Measurements from ENCODE around the gene TRIM44.
"Not testable (repeated sequence)": the region's sequence is repeated elsewhere in the genome, so short reads cannot be mapped to it uniquely, and the experiment has no call there.

Gene TRIM44

GRCh38 chr11:35715677-35716076 lies 53.1 kb downstream of the TRIM44 start:
- not testable (repeated sequence) for DNase-seq

GRCh38 chr11:35717043-35717442 lies 54.5 kb downstream of the TRIM44 start:
- no peak for DNase-seq

GRCh38 chr11:35717520-35717919 lies 54.9 kb downstream of the TRIM44 start:
- DNase-seq = no peak

GRCh38 chr11:35721651-35722282 lies 59.2 kb downstream of the TRIM44 start:
- no peak for DNase-seq

- DNase-seq = no peak
Measured at GRCh38 chr11:35722641-35723040, 60.1 kb downstream of the TRIM44 start.

- DNase-seq = no peak
Measured at GRCh38 chr11:35723493-35723892, 60.9 kb downstream of the TRIM44 start.

- DNase-seq = no peak
Measured at GRCh38 chr11:35723913-35724312, 61.3 kb downstream of the TRIM44 start.

- DNase-seq = no peak
Measured at GRCh38 chr11:35725885-35726284, 63.3 kb downstream of the TRIM44 start.

- no peak for DNase-seq
Measured at GRCh38 chr11:35727140-35727539, 64.6 kb downstream of the TRIM44 start.

- no peak for DNase-seq
Measured at GRCh38 chr11:35730254-35730653, 67.7 kb downstream of the TRIM44 start.

GRCh38 chr11:35734669-35735410 lies 72.3 kb downstream of the TRIM44 start:
- DNase-seq = no peak

- DNase-seq = no peak
Measured at GRCh38 chr11:35735411-35735810, 72.8 kb downstream of the TRIM44 start.

GRCh38 chr11:35735903-35736302 lies 73.3 kb downstream of the TRIM44 start:
- DNase-seq = no peak

- DNase-seq = no peak
Measured at GRCh38 chr11:35736952-35737351, 74.4 kb downstream of the TRIM44 start.

- no peak for DNase-seq
Measured at GRCh38 chr11:35740061-35740799, 77.7 kb downstream of the TRIM44 start.

- no peak for DNase-seq
Measured at GRCh38 chr11:35742707-35743454, 80.3 kb downstream of the TRIM44 start.

- no peak for DNase-seq
Measured at GRCh38 chr11:35746356-35747153, 84.0 kb downstream of the TRIM44 start.

GRCh38 chr11:35747668-35748067 lies 85.1 kb downstream of the TRIM44 start:
- no peak for DNase-seq

- DNase-seq = no peak
Measured at GRCh38 chr11:35748644-35749043, 86.1 kb downstream of the TRIM44 start.

GRCh38 chr11:35750315-35750714 lies 87.7 kb downstream of the TRIM44 start:
- DNase-seq = no peak

- no peak for DNase-seq
Measured at GRCh38 chr11:35750981-35751663, 88.5 kb downstream of the TRIM44 start.

All from right kidney (tissue), 1 donor.